GM10847 (cell line): ENCODE data around the gene CKAP2L.

Experiments
- POLR2A ChIP-seq: IDR thresholded peaks from 2 replicates; pipeline ENCODE4 v1.6.1; 2011; ENCODE audit not compliant: insufficient read length; ENCODE audit errors: extremely low read depth

CKAP2L gene

DNA sequence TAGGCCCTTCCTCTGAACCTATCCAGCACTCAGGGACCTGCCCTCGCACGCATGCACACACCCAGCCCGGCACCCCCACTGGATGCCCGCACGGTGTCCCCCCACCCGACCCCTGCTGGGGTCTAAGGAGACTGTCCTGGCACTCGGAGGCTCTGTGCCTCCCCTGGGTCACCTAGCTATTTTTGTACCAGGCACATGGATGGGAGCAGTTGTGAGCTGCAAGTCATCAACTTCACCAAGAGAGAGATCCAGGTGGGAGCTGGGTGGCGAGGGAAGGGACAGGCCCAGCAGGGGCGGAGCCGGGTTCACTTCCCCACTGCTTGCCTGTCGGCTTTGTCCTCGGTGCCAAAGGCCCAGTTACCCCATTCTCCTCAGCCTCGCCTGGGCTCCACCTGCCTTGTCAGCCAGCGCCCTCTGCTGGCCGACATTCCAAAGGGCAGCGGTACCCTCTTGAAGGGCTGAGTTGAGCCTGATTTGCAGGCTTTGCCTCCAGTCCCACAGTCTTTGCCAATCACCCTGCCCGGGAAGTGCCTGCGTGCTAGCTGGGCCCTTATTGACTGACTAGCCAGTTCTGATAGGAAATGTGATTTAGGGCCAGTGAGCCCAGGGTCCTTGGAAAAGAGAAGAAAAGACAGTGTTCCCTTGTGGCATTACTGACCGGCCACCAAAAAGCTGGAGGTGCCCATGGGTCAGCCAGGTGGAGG lies 37.8 kb downstream of the CKAP2L start:
- TF ChIP-seq POLR2A: no peak

DNA sequence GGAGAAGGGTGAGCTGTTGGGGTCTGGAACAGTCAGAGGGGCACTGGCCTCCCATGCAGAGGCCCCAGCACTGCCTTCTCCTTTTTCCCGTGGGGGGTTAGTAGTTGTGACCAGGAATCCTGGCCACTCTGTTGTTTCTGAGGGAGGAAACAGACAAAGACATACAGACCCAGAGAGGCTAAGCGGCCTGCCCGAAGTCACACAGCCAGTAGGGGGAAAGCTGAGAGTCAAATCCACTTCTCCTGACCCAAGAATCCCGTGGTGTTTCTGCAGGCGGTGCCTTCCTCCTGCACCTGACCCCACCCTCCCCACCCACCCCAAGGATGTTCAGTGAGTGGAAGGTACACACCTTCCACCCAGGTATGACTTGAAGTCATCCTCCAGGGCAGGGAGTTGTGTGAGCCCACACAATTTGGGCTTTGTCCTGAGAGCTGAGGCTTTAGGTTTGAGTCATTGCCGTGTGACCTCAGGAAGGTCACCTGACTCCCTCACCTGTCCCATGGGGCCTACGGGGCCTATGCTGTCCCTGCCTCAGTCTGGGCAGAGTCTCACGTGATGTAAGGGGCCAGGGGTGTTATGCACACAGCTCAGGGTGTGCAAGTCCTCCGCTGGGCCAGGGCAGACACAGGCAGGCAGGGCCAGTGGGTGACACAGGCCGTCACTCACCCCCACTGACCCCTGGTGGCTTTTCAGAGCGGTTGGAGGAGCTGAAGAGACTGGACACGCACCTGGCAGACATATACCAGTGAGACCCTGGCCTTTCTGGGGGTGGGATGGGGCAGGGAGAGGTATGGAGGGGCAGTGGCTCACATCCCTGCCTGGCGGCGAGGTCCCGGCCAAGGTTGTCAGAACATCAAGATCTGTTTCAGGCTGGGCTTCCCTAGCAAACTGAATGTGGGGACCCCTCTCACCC lies 38.6 kb downstream of the CKAP2L start:
- TF ChIP-seq POLR2A: no peak

DNA sequence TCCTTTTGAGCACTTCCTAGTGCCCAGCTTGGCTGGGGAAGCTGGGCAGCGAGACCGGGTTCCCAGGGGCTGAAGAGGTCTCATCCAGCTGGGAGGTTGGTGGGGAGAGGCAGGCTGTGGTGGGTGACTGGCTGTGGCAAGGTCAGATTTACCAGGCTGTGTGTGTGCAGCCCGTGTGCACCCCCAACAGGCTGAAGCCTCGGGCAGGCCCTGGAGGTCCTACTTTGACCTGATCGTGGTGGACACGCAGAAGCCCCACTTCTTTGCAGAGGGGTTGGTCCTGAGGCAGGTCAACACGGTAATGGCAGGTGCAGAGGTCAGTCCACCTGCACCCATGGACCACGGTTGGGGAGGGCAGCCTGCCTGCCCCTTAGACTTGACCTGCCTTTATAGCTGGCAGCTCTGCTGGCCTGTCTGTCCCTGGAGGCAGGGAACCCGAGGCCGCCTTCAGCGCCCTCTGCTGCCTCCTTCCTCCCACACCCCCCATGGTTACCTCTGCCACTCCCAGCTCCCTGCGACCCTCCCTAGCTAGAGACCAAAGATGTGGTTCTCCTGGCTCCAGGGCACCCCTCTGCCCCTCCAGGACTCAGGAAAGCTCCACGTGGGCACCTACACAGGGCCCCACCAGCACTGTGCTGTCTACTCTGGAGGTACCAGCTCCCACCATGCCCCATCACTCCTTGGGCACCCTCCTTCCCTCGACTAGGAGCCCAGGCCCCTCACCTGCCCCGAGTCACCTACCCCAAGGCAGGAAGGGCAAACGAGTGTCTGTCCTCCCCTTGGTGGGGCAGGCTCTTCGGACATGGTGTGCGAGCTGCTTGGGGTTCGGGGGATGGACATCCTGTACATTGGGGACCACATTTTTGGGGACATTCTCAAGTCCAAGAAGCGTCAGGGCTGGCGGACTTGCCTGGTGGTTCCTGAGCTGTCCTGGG lies 39.6 kb downstream of the CKAP2L start:
- TF ChIP-seq POLR2A: no peak

DNA sequence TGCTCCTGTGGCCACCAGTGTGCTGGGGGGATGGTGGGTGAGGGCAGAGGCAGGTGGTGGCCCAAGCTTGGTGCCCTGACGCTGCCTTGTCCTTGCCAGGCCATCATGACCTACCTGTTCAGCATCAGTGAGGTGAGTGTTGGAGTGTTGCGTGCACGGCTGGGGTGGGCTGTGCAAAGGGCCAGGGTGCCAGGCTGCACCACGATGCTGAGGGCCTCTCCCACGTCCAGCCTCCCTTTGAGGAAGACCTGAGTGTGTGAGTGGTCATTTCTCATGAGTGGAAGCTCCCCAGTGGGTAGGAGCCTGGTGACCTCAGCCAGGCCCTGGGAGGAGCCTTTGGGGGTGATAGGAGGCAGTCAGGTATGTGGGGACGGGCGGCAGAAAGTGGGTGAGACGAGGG lies 40.4 kb downstream of the CKAP2L start:
- TF ChIP-seq POLR2A: no peak

DNA sequence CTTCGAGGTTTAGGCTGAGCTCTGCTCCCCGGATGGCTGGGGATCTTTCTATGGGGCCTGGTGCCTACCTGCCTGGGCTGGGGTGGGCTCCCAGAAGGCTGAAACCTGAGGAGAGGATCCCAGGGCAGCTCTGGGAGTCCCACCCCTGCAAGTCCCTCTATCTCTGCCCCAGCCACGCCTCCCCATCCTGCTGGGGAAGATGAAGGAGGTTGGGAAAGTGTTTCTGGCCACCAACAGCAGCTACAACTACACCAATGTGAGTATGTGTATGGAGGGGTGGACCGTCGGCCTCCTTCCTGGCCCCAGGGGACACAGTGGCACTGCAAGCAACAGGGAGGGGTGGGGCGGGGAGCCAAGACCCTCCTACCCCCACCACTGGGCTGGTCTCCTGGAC lies 40.9 kb downstream of the CKAP2L start:
- TF ChIP-seq POLR2A: no peak

DNA sequence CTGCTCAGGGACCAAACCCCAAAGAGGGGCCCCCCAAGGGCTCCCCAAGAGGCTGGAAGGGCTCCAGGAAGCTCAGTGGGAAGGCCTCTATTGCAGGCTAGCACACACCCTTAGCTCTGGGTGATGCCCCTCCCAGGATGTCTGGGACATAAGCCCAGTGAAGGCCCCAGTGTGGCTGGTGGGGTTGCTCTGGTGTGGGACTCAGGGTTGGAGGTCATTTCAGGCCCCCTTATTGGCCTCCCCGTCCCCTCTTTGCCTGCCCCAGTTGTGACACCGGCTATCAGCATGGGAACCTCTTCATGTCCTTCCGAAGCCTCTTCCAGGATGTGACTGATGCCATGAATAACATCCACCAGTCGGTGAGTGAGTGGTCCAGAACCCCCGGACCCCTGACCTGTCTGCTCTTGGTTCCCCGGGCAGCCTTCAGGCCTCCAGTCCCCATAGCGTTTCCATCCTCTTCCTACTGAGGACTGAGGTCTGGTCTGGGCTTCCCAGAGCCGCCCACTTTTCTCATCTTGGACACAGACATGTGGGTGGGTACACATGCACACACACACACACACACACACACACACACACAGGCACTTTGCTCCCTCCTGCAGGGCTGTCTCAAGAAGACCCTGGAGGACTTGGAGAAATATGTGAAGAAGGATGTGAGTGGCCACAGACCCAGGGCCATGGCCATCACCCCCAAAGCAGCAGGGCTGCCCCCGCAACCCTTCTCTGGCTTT lies 41.4 kb downstream of the CKAP2L start:
- no peak for TF ChIP-seq POLR2A

DNA sequence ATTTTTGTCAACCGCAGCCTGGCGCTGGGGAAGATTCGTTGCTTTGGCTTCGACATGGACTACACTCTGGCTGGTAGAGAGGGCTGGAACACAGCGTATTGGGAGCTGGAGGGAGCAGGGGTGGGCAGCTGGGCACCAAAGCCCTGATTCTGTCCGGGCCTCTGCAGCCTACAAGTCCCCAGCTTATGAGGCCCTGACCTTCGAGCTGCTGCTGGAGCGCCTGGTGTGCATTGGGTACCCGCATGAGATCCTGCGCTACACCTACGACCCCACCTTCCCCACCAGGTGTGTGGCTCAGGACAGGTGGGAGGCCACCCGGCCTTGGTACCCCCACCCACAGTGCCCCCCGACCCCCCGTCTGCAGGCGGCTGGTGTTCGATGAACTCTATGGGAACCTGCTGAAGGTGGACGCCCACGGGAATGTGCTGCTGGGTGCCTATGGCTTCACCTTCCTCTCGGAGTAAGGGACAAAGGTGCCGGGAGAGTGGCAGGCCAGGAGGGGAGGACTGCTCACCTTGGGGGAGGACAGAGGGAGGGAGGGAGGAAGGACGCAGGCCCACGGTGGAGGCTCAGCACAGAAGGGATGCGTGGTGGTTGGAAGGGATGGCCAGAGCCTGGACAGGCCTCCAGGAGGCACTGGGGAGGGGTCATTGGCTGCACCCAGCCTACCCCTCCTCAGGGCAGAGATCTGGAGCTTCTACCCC lies 42.4 kb downstream of the CKAP2L start:
- no peak for TF ChIP-seq POLR2A

DNA sequence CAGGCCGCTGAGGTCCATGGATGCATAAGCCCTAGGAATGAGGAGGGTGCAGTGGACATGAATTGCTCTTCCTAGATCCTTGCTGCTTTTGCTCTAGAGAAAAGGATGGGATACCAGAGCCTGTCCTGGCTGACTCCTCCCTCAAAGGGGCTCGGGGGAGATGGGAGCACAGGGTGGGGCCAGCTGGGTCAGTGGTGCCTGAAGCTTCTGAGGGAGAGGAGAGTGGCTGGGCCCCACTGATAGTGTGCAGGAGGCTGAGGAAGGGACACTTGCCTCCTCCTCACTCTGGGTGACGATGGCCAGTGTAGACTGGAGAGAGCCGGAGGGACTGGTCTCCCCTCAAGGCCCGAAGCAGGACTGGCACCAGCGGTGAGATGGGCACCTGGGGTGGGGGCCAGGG lies 43.6 kb downstream of the CKAP2L start, which contains the start of gene NT5DC4:
NT5DC4 (plus strand) TSS at position 236 of the 400 bp plus-strand sequence; CDS start at position 296, 60 bp downstream.
- no peak for TF ChIP-seq POLR2A

DNA sequence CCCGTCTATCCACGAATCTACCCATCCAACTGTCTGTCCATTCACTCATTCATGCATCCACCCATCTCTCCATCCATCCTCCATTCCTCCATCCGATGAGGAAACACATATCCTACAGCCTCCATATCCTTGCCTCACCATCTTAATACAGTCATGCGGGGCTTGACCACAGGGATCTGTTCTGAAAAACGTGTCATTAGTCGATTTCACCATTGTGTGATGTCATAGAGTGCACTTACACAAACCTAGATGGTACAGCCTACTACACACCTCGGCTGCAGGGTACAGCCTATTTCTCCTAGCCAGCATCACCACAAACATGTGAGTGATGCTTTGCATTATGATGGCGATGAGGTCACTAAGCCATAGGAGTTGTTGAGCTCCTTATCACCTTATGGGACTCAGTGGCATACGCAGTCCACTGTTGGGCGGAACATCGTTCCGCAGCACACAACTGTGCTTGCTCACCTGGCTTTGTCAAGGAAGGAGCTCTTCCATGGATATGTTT lies 45.5 kb downstream of the CKAP2L start:
- no peak for TF ChIP-seq POLR2A

DNA sequence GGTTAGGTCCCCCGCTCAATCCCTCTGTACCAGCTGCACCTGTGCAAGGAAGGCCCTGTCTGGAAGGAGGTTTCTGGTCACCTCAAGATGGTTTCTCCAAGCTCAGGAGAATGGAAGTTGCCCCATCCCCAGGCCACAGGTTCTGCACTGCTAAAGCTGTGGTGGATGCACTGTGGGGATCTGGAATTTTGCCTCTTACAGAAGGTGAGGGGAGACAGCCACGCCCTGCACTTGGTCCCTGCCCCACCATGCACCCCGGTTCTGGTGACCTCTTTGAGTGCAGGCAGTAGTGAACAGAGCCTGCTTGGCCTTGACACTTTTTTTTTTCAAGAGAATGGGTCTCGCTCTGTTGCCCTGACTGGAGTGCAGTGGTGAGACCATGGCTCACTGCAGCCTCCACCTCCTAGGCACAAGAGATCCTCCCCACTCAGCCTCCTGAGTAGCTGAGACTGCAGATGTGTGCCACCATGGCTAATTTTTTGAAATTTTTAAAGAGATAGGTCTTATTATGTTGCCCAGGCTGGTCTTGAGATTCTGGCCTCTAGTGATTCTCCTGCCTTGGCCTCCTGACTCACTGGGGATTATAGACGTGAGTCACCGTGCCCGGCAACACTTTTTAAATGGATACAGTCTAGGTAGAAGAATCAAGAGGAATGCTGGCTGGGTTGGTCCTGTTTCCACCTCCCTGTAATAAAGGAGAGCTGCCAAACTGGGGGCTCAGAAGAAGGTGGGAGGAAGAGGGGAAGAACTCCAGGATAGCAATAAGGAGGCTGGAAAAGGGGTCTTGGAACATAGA lies 49.4 kb downstream of the CKAP2L start:
- TF ChIP-seq POLR2A: no peak

DNA sequence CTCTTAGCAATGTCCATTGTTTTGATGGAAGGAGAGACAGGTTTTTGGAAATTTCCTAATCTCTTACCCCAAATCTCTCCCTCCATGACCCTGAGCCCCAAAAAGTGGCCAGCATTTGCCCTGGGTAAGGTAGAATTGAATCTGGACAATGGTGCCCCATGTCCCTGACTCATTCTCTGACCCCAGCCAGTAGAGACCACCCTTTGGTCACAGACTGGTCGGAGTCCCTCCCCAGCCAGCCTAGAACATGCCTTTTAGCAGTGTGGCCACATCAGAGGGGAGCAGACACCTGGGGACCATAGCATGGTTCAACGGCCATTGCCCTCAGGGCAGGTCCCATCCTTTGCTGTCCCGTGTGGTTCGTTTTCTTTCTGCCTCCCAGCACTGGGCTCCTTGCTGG lies 50.1 kb downstream of the CKAP2L start:
- TF ChIP-seq POLR2A: no peak

DNA sequence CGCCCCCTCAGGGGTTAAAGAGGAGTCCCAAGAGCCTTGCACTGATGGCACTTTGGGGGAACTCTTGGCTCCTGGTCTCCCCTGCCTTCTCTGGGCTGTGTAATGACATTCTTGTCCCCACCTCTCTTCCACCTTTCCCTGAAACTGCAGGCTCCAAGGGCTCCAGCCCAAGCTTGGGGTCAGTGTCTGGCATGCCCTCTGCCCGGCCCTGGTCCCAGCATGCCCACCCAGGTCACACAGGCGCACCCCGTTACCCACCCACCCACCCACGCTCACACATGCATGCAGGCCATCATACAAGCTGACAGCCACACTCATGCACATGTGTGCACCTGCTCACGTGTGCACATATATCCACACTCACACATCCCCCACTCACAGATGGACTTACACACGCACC lies 50.5 kb downstream of the CKAP2L start:
- no peak for TF ChIP-seq POLR2A

DNA sequence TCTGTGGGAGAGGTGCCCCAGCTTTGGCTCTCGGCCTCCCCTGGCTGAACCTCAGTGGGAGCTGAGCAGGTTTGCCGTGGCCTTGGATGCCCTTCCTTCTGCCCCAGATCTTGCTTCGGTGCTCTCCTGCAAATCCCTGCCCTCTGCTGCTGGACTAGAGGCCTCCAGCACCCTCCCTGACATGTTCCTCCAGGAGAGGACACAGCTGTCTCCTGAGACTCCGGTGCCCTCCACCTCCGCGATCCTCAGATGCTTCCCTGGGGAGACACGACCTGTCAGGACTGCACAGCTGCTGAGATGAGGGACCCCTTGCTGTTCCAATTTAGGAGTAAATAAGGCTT lies 50.9 kb downstream of the CKAP2L start:
- TF ChIP-seq POLR2A: no peak

DNA sequence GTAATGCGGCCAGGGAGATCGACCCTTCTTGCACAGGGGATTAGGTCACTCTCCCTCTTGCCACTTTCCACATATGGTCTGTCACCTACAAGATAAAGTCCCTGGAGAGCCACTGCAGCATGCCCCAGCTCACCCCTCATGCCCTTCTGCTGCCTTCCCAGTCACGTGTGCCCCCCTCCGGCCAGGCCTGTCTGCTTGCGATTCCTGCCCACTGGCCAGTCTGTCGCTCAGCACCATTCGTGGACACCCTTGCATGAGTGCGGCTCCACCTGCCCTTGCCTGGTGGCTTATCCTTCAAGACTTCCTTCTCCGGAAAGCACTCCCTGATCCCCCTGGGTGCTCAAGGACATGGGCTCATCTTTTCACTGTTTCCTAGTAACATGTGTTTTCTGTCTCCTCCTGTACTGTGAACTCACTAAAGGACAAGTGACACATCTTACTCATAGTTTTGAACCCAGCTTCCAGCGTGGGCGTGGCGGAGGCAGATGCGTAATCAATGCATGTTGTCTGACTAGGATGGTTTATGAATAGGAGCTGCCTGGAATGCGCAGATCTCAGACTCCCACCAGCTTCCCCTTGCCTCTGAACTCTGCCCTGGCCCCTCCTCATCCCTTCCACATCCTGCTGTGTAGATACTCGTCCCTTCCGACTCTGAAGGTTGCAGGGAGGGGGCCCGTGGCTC lies 51.4 kb downstream of the CKAP2L start:
- no peak for TF ChIP-seq POLR2A
